K562 (cell line): ENCODE measurements around the gene BLTP2. TPM values are rescaled to one million over a fixed set of nuclear protein-coding genes. Genes with fewer than 3 reads are reported as not detected.
A peak's percentile ranks its signal among the peaks of the same experiment; 100 is the strongest.

Experiments
- CBX8 ChIP-seq: fragments of 200-600 bp; sonication (generic); IDR thresholded peaks from 2 replicates; pipeline ENCODE4 v1.6.1; 2012; ENCODE audit warnings: borderline replicate concordance, mixed run types, low read depth, mild to moderate bottlenecking, moderate library complexity, mixed read lengths, low read length, control low read depth, inconsistent platforms; ENCODE audit not compliant: poor library complexity, severe bottlenecking; ENCODE audit errors: extremely low read depth
- CEBPB ChIP-seq: fragments of 450-650 bp; IDR thresholded peaks from 2 replicates; pipeline ENCODE4 v1.6.1; 2016; ENCODE audit warnings: missing genetic modification characterization, missing compliant biosample characterization
- LARP7 ChIP-seq: fragments of 450-650 bp; IDR thresholded peaks from 2 replicates; pipeline ENCODE4 v1.6.1; 2016
- LEF1 ChIP-seq: fragments of 450-650 bp; IDR thresholded peaks from 2 replicates; pipeline ENCODE4 v1.6.1; 2016; ENCODE audit warnings: mild to moderate bottlenecking
- MECOM ChIP-seq: fragments of 250-450 bp; sonication (Bioruptor Pico); IDR thresholded peaks from 2 replicates; pipeline ENCODE4 v1.8.0; 2022; ENCODE audit warnings: inconsistent platforms
- NEUROD1 ChIP-seq: fragments of 150-350 bp; IDR thresholded peaks from 2 replicates; pipeline ENCODE4 v1.6.1; 2014; ENCODE audit warnings: borderline replicate concordance, low read length, low read depth; ENCODE audit not compliant: partially characterized antibody
- NR2C1 ChIP-seq, 2 experiments: fragments of 450-650 bp; IDR thresholded peaks; 2 replicates each; pipeline ENCODE4 v1.6.1; 2017; ENCODE audit warnings: mild to moderate bottlenecking in 2 of 2, antibody characterized with exemption in 1 of 2, inconsistent platforms in 1 of 2, missing compliant biosample characterization in 1 of 2, missing genetic modification characterization in 1 of 2
- POLR2A ChIP-seq: fragments of 450-650 bp; conservative IDR thresholded peaks from 2 replicates; pipeline ENCODE4 v1.6.1; 2016
- TAF9B ChIP-seq: fragments of 450-650 bp; IDR thresholded peaks from 2 replicates; pipeline ENCODE4 v1.6.1; 2018; ENCODE audit warnings: mild to moderate bottlenecking; ENCODE audit not compliant: partially characterized antibody
- TEAD1 ChIP-seq, 2 experiments: fragments of 450-650 bp in 1 of 2; sonication (generic) in 1 of 2; formaldehyde crosslinking; IDR thresholded peaks; 2 replicates each; pipeline versions ENCODE4 v1.4.0 to v1.8.0; 2020 to 2022; ENCODE audit warnings: mild to moderate bottlenecking in 2 of 2, missing genetic modification reagents in 1 of 2
- ZC3H8 ChIP-seq: fragments of 450-650 bp; IDR thresholded peaks from 2 replicates; pipeline ENCODE4 v1.6.1; 2017
- ZNF253 ChIP-seq: fragments of 250-450 bp; sonication (Bioruptor Pico); conservative IDR thresholded peaks from 2 replicates; pipeline ENCODE4 v1.6.1; 2021; ENCODE audit warnings: mild to moderate bottlenecking
- polyA plus RNA-seq, 8 experiments: library from polyadenylated mRNA; depleted of rRNA in 4 of 8; stranded (reverse) in 5 of 8; unstranded in 3 of 8; fragments of >200 nt; fragmentation: Nextera tagmentation in 2 of 8; fragmentation: Illumina TruSeq in 1 of 8; extraction: Ambion mirVana in 2 of 8; extraction: Trizol in 1 of 8; gene quantifications; 2 replicates each; pipeline versions ENCODE4 v1.2.1 to v1.2.3, GENCODE V29; 2011 to 2014; ENCODE audit warnings: inconsistent platforms in 1 of 8, missing spikeins in 1 of 8
- total RNA-seq, 7 experiments: library from RNA; depleted of rRNA in 6 of 7; stranded (reverse); fragments of >200 nt in 6 of 7; fragmentation: Illumina TruSeq in 2 of 7; extraction: Trizol in 2 of 7; gene quantifications; 2 replicates each; pipeline versions ENCODE4 v1.2.1 to v1.2.3, GENCODE V29; 2011 to 2021; ENCODE audit warnings: low replicate concordance in 1 of 7
- TF ChIP-seq, protein P1 (sequence below): fragments of 450-650 bp; IDR thresholded peaks from 2 replicates; pipeline ENCODE4 v1.6.1; 2018; ENCODE audit not compliant: partially characterized antibody
- TF ChIP-seq, protein P2 (sequence below): IDR thresholded peaks from 2 replicates; pipeline ENCODE4 v1.6.1; 2016; ENCODE audit warnings: missing genetic modification characterization, missing compliant biosample characterization
- TF ChIP-seq, protein P3 (sequence below), 2 experiments: fragments of 450-650 bp in 1 of 2; IDR thresholded peaks; 2 replicates each; pipeline ENCODE4 v1.6.1; 2011 to 2017; ENCODE audit warnings: low read depth in 2 of 2, antibody characterized with exemption in 1 of 2, borderline replicate concordance in 1 of 2, low read length in 1 of 2, mild to moderate bottlenecking in 1 of 2, mixed read lengths in 1 of 2; ENCODE audit not compliant: control insufficient read depth in 1 of 2
- TF ChIP-seq, protein P4 (sequence below), 2 experiments: fragments of 450-650 bp; conservative IDR thresholded peaks; 2 replicates each; pipeline ENCODE4 v1.6.1; 2017; ENCODE audit warnings: mild to moderate bottlenecking in 2 of 2, moderate library complexity in 2 of 2

Gene BLTP2
- total and polyA plus RNA-seq, 9 of the 15 experiments (the other 6 are each of a cell fraction or from before 2014, with no cell fraction given) = 14.7 to 174 (median 103) TPM

DNA sequence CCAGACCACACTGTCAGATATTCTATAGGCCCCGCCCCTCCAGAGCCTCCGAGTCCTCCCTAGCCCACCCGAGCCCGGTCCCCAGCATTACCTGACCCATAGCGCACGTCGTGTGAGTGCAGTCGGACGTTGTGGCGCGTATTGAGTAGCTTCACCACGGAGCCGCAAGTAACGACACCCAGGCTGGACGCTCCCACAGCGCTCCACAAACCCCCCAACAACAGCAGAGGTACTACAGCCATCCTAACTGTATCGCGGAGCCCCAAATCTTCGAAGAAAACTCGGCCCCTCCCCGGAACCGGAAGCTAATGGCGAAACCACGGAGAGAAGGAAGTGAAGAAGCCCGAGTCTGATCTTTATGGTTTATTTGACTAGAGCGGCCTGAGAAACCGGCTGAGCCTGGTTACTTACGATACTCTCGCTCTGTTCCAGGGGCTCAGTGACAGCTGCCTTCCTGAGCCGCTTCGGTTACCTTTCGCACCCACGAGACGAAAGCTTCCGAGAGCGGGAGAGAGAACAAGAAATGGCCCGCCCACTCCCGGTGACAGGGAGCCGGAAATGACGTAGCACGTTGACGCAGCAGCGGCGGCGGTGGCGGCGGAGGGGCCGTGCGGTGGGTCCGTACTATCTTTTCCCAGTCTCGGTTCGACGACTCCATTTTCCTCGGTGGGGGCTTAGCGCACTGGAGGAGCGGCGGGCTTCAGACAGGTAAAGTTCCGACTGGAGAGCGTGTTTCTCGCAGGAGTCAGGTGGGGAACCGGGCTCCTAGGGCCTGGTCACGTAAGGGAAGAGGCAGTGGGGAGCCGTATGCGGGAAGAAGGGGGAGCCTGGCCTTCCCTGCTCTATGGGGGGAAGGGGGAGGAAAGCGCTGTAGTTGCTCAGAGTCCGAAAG, 16.9 kb upstream of the BLTP2 start, which contains the start of the genes SDF2 and SUPT6H (continued):
- TF ChIP-seq NR2C1 (IDR thresholded peaks at IDR 0.05) (peak; percentile 77), NR2C1 (tag; IDR thresholded peaks at IDR 0.05) (peak; percentile 48), LEF1 (no peak), CEBPB (tag) (peak; percentile 42; the same call in 1 of the 2 replicates), CBX8 (no peak), ZNF253 (no peak), MECOM (CRISPR knock-in tag) (peak; percentile 21; the same call in 1 of the 2 replicates), POLR2A (peak; percentile 97), NEUROD1 (peak; percentile 24), ZC3H8 (peak; percentile 38; the same call in 1 of the 2 replicates), LARP7 (no peak; the same call in 1 of the 2 replicates), TAF9B (peak; percentile 94), TEAD1 (CRISPR knock-in tag; IDR thresholded peaks at IDR 0.05) (no peak; a peak in 1 of 4 replicates)
- TF ChIP-seq, protein P1, sequence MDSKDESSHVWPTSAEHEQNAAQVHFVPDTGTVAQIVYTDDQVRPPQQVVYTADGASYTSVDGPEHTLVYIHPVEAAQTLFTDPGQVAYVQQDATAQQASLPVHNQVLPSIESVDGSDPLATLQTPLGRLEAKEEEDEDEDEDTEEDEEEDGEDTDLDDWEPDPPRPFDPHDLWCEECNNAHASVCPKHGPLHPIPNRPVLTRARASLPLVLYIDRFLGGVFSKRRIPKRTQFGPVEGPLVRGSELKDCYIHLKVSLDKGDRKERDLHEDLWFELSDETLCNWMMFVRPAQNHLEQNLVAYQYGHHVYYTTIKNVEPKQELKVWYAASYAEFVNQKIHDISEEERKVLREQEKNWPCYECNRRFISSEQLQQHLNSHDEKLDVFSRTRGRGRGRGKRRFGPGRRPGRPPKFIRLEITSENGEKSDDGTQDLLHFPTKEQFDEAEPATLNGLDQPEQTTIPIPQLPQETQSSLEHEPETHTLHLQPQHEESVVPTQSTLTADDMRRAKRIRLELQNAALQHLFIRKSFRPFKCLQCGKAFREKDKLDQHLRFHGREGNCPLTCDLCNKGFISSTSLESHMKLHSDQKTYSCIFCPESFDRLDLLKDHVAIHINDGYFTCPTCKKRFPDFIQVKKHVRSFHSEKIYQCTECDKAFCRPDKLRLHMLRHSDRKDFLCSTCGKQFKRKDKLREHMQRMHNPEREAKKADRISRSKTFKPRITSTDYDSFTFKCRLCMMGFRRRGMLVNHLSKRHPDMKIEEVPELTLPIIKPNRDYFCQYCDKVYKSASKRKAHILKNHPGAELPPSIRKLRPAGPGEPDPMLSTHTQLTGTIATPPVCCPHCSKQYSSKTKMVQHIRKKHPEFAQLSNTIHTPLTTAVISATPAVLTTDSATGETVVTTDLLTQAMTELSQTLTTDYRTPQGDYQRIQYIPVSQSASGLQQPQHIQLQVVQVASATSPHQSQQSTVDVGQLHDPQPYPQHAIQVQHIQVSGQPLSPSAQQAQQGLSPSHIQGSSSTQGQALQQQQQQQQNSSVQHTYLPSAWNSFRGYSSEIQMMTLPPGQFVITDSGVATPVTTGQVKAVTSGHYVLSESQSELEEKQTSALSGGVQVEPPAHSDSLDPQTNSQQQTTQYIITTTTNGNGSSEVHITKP = peak; percentile 95
- TF ChIP-seq, protein P2, sequence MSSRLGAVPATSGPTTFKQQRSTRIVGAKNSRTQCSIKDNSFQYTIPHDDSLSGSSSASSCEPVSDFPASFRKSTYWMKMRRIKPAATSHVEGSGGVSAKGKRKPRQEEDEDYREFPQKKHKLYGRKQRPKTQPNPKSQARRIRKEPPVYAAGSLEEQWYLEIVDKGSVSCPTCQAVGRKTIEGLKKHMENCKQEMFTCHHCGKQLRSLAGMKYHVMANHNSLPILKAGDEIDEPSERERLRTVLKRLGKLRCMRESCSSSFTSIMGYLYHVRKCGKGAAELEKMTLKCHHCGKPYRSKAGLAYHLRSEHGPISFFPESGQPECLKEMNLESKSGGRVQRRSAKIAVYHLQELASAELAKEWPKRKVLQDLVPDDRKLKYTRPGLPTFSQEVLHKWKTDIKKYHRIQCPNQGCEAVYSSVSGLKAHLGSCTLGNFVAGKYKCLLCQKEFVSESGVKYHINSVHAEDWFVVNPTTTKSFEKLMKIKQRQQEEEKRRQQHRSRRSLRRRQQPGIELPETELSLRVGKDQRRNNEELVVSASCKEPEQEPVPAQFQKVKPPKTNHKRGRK (tag) = no peak
- TF ChIP-seq, protein P3, sequence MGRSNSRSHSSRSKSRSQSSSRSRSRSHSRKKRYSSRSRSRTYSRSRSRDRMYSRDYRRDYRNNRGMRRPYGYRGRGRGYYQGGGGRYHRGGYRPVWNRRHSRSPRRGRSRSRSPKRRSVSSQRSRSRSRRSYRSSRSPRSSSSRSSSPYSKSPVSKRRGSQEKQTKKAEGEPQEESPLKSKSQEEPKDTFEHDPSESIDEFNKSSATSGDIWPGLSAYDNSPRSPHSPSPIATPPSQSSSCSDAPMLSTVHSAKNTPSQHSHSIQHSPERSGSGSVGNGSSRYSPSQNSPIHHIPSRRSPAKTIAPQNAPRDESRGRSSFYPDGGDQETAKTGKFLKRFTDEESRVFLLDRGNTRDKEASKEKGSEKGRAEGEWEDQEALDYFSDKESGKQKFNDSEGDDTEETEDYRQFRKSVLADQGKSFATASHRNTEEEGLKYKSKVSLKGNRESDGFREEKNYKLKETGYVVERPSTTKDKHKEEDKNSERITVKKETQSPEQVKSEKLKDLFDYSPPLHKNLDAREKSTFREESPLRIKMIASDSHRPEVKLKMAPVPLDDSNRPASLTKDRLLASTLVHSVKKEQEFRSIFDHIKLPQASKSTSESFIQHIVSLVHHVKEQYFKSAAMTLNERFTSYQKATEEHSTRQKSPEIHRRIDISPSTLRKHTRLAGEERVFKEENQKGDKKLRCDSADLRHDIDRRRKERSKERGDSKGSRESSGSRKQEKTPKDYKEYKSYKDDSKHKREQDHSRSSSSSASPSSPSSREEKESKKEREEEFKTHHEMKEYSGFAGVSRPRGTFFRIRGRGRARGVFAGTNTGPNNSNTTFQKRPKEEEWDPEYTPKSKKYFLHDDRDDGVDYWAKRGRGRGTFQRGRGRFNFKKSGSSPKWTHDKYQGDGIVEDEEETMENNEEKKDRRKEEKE (IDR thresholded peaks at IDR 0.05; ENCODE audit: borderline replicate concordance in 1 of 2, control insufficient read depth in 1 of 2, low read depth in 2 of 2, low read length in 1 of 2) = no peak
- TF ChIP-seq, protein P4, sequence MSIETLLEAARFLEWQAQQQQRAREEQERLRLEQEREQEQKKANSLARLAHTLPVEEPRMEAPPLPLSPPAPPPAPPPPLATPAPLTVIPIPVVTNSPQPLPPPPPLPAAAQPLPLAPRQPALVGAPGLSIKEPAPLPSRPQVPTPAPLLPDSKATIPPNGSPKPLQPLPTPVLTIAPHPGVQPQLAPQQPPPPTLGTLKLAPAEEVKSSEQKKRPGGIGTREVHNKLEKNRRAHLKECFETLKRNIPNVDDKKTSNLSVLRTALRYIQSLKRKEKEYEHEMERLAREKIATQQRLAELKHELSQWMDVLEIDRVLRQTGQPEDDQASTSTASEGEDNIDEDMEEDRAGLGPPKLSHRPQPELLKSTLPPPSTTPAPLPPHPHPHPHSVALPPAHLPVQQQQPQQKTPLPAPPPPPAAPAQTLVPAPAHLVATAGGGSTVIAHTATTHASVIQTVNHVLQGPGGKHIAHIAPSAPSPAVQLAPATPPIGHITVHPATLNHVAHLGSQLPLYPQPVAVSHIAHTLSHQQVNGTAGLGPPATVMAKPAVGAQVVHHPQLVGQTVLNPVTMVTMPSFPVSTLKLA (conservative IDR thresholded peaks at IDR 0.05) = peak; percentile 88 to 94
